A172 (cell line): ENCODE results near the gene RERE. TPM values are rescaled to one million over a fixed set of nuclear protein-coding genes. Genes with fewer than 3 reads are reported as not detected.
A peak's percentile ranks its signal among the peaks of the same experiment; 100 is the strongest.
"Not testable (repeated sequence)": the region's sequence is repeated elsewhere in the genome, so short reads cannot be mapped to it uniquely, and the experiment has no call there.

ENCODE experiments used
- DNase-seq: peaks from one replicate; pipeline ENCODE4 v3.0.0-alpha.2; 2015; ENCODE audit warnings: low spot score
- total RNA-seq: library from RNA; depleted of rRNA; stranded (reverse); fragments of >200 nt; shearing (Covaris generic); gene quantifications from 2 replicates; pipeline ENCODE4 v1.2.3, GENCODE V29; 2014

The RERE gene
- total RNA-seq, 1 experiment from 2014 or later: 7.0 TPM

- no peak for DNase-seq
These were observed 98.5 kb downstream of the RERE start for GRCh38 chr1:8718850-8719361.

DNA sequence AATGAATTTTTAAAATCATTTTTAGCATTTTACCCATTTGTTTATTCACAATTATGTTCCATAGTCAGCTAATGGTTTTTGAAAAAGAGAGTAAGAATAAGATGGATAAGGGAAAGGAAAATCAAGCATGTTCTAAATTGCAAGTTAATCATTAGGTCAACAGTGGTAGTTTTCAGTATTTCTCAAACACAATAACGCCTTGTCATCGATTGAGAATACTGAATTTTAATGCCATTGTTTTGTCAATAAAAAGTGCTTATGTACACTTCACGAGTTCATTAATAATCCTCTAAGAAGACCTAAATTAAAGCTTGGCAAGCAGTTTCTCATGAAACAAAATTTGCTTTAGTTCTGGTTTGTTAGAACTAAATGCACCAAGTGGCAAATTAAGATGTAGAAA is 100.3 kb downstream of the RERE start:
- no peak for DNase-seq

GRCh38 chr1:8716238-8716637 is 101.2 kb downstream of the RERE start:
- no peak for DNase-seq

- no peak for DNase-seq
These were observed 103.3 kb downstream of the RERE start for GRCh38 chr1:8714173-8714572.

GRCh38 chr1:8712413-8713231 is 104.8 kb downstream of the RERE start:
- DNase-seq: peak; percentile 59

GRCh38 chr1:8711873-8712412 is 105.5 kb downstream of the RERE start:
- no peak for DNase-seq

GRCh38 chr1:8711151-8711550 is 106.3 kb downstream of the RERE start:
- DNase-seq: no peak

GRCh38 chr1:8708259-8708658 is 109.2 kb downstream of the RERE start:
- DNase-seq: no peak

DNA sequence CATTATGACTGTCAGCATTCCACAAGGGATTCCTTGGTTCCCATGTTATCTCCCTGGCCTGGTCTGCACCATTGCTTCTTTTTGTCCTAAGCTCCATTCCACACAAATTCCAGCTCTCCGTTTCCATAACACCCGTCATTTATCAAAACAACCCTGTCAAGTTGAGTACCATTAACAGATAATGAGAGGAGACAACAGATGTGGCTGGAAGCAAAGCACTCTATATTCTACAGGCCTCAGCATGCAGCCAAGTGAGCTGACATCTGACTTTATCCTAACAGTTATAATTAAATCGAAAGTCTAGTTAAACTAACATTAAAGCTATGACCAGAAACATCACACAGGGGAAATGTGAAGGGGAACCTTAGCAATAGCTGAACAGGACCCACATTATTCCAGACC is 110.4 kb downstream of the RERE start:
- DNase-seq: no peak

- DNase-seq: no peak
These were observed 111.1 kb downstream of the RERE start for GRCh38 chr1:8706291-8706690.

- DNase-seq: no peak
These were observed 112.5 kb downstream of the RERE start for GRCh38 chr1:8704866-8705506.

DNA sequence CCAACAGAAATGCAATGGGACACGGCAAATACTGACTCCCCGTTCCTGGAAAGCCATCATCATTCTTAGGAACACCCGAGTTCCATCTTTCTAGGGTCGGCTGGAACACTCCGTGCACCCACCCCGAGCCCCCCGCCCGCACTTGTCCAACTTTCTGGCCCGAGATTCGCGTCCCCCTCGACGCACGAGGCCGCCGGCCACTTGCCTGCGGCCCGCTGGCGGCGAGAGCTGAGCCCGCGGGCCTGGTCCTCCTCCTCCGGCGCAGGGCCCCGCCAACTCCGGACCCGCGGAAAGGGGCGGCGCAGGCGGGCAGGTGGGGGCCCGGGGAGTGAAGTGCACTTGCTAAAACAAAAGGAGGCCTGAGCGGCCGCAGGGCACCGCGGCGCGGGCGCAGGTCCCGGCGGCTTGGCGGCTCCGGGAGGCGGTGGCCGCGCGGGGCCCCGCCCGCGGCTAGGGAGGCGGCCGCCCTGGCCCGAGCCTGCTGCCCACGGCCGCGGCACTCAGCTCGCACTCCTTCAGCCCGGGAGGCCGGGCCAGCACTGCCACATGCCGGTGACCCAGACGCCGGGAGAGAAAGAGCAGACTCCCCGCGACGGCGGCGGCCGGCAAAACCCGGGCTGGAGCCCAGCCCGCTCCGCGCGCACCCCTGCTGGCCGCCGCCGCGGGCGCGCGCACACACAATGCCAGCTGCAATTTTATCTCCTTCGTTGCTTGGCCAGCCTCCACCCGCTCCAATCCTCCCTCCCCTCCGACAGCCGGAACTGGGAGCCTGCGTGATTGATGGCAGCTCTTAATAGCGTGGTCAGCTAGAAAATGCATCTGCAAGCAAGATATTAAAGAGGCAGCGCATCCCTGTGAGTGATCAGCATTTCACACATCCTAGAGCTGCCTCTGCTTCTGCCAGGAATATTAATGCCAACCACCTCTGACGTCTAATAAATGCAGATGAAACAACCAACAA is 114.3 kb downstream of the RERE start:
- peak; percentile 78 for DNase-seq

GRCh38 chr1:8702472-8702849 is 115.0 kb downstream of the RERE start:
- DNase-seq: no peak

- no peak for DNase-seq
These were observed 115.5 kb downstream of the RERE start for GRCh38 chr1:8701794-8702471.

GRCh38 chr1:8699679-8700078 is 117.8 kb downstream of the RERE start:
- no peak for DNase-seq

GRCh38 chr1:8698937-8699447 is 118.4 kb downstream of the RERE start:
- DNase-seq: no peak

DNA sequence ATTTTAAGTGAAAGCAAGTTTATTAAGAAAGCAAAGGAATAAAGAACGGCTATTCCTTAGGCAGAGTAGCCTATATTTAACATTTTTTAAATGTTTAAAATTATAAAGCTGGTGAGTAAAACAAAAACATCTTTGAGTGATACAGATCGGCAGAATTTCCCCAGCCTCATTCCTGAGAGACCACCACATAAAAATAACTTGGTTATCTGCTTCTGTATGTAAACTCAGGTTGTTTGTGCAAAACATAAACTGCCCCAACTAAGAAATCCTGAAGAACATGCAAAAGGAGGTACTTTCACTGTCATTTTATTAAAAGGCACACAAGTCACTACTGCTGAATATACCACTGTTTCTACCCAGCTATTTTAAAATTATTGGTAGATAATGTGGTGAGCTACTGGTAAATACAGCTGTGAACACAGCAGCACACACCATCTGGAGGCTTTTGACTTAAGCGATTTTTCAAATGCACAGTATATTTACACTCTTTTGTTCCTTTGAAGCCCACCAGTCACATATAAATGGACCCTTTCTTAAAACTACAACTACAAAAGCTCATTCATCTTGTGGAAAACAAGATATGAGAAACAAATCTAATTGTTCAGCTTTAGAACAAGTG is 119.3 kb downstream of the RERE start:
- DNase-seq: no peak

GRCh38 chr1:8695442-8695841 is 122.0 kb downstream of the RERE start:
- not testable (repeated sequence) for DNase-seq

DNA sequence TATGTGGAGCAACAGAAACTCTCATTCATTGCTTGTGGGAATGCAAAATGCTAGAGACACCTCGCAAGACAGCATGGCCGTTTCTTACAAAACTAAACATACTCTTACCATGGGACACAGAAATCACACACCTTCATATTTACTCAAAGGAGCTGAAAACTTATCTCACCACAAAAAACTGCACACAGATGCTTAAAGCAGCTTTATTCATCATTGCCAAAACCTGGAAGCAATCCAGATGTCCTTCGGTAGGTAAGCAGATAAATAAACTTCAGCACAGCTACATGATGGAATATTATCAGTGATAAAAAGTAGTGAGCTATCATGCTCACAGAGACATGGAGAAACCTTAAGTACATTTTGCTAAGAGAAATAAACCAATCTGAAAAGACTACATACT is 124.3 kb downstream of the RERE start:
- no peak for DNase-seq

DNA sequence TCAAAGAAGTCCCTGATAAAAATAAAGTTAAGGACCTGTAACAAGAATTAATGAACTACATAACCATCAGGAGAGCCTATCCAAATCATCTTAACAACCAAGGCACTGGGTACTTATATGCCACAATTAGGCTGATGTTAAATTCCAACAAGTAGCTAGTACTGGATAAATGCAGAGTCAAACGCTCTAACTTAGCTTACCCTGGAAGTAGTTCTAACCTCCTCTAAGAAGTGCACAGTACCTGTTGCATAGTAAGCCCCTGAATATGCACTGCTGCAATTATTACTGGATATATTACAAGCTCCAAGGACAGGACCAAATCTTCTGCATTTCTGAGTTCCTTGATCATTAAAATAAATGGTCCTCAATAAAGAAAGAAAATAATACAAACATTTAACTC is 125.8 kb downstream of the RERE start:
- no peak for DNase-seq

DNA sequence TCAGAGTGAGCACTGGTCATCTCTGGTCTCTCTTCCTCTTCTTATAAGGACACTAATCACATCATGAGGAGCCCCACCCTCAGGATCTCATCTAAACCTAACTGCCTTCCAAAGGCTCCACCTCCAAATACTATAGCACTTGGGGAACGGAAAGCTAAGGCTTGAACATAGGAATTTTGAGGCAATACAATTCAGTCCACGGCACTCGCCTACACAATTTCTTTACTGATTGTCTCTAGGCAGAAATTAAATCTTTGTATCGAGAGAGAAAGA is 127.3 kb downstream of the RERE start:
- no peak for DNase-seq
